Suprapubic skin (tissue), 3 donors: ENCODE results near the gene IGBP1.

Experiments used
- POLR2A ChIP-seq, 2 donors: fragments of 450-650 bp; IDR thresholded peaks; one replicate each; pipeline ENCODE4 v1.6.1; 2017; ENCODE audit warnings: antibody characterized with exemption in 2 of 2, mild to moderate bottlenecking in 2 of 2, moderate library complexity in 2 of 2
- TF ChIP-seq, protein P1 (sequence below), 2 donors: fragments of 200-600 bp in 1 of 2; fragments of 450-650 bp in 1 of 2; sonication (generic) in 1 of 2; IDR thresholded peaks; one replicate each; pipeline ENCODE4 v1.5.1; 2016 to 2019; ENCODE audit warnings: antibody characterized with exemption in 2 of 2, mild to moderate bottlenecking in 1 of 2, moderate library complexity in 1 of 2

DNA sequence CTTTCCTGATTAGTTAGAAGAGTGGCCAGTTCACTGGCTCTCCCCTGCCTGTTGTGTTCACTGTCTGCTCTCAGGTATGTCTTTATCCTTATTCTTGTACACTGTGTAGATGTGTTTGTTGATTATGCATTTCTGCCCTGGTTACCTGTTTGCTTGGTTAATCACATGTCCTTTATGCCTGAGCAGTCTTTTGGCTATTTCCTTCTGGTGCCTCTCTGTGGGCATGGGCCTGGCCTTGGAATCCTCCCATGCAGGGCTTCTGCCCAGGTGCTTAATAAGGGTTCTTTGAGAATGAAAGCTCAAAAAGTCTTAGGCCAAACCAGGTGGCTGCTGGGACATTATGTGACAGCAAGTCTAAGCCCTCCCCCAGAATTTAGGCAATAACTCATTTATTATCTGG lies 44.5 kb upstream of the IGBP1 start:
- TF ChIP-seq, protein P1, sequence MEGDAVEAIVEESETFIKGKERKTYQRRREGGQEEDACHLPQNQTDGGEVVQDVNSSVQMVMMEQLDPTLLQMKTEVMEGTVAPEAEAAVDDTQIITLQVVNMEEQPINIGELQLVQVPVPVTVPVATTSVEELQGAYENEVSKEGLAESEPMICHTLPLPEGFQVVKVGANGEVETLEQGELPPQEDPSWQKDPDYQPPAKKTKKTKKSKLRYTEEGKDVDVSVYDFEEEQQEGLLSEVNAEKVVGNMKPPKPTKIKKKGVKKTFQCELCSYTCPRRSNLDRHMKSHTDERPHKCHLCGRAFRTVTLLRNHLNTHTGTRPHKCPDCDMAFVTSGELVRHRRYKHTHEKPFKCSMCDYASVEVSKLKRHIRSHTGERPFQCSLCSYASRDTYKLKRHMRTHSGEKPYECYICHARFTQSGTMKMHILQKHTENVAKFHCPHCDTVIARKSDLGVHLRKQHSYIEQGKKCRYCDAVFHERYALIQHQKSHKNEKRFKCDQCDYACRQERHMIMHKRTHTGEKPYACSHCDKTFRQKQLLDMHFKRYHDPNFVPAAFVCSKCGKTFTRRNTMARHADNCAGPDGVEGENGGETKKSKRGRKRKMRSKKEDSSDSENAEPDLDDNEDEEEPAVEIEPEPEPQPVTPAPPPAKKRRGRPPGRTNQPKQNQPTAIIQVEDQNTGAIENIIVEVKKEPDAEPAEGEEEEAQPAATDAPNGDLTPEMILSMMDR (IDR thresholded peaks at IDR 0.05) = no peak
- TF ChIP-seq POLR2A (IDR thresholded peaks at IDR 0.05) = no peak
